Breast epithelium (tissue), 4 donors: ENCODE data around the gene FUBP3. TPM values are rescaled to one million over a fixed set of nuclear protein-coding genes. Genes with fewer than 3 reads are reported as not detected.

Experiments used
- DNase-seq, 2 donors: peaks; one replicate each; pipeline ENCODE4 v3.0.0-alpha.2; 2019; ENCODE audit warnings: low spot score in 2 of 2
- H3K27ac ChIP-seq, 2 donors: fragments of 200-600 bp; sonication (generic) in 1 of 2; one replicate each; pipeline ENCODE4 v1.5.1; 2016 to 2019; ENCODE audit warnings: mild to moderate bottlenecking in 1 of 2
- H3K27me3 ChIP-seq, 2 donors: fragments of 200-600 bp; sonication (generic) in 1 of 2; one replicate each; pipeline versions ENCODE4 v1.5.1 to v1.6.0; 2017 to 2019; ENCODE audit warnings: control low read depth in 1 of 2, mild to moderate bottlenecking in 1 of 2
- H3K36me3 ChIP-seq: fragments of 200-600 bp; one replicate; pipeline ENCODE4 v1.5.1; 2019
- H3K4me1 ChIP-seq, 2 donors: fragments of 200-600 bp; sonication (generic); one replicate each; pipeline ENCODE4 v1.5.1; 2016 to 2019; ENCODE audit warnings: control low read depth in 1 of 2
- H3K4me3 ChIP-seq, 3 donors: fragments of 200-600 bp; sonication (generic); 1 replicate in 2 of 3; 2 replicates in 1 of 3; pipeline ENCODE4 v1.5.1; 2016 to 2019; ENCODE audit warnings: mild to moderate bottlenecking in 3 of 3, moderate library complexity in 2 of 3
- H3K9me3 ChIP-seq, 2 donors: fragments of 200-600 bp; sonication (generic) in 1 of 2; one replicate each; pipeline ENCODE4 v1.5.1; 2016 to 2019; ENCODE audit warnings: control low read depth in 1 of 2
- CTCF ChIP-seq, 3 donors: fragments of 450-650 bp; IDR thresholded peaks; one replicate each; pipeline ENCODE4 v1.5.1; 2016 to 2017; ENCODE audit warnings: antibody characterized with exemption in 3 of 3, mild to moderate bottlenecking in 3 of 3, moderate library complexity in 3 of 3
- POLR2A ChIP-seq: fragments of 450-650 bp; IDR thresholded peaks from one replicate; pipeline ENCODE4 v1.6.1; 2016; ENCODE audit warnings: antibody characterized with exemption, mild to moderate bottlenecking, moderate library complexity
- POLR2AphosphoS5 ChIP-seq, 3 donors: sonication (generic); formaldehyde crosslinking; IDR thresholded peaks; one replicate each; pipeline ENCODE4 v1.6.1; 2017; ENCODE audit warnings: antibody characterized with exemption in 3 of 3
- intact Hi-C: fragments of 100-400 bp; cut with DNase I; formaldehyde crosslinking; loops from one replicate; pipeline ENCODE4 v1.15.1; 2023; ENCODE audit warnings: low total_unique reads
- total RNA-seq, 3 donors: library from RNA; depleted of rRNA; stranded (reverse); fragments of >200 nt; gene quantifications; one replicate each; pipeline ENCODE4 v1.1.0, GENCODE V29; 2016

FUBP3 gene
- total RNA-seq, 3 donors from 2014 or later, result 36.6 to 42.6 (median 38.7) TPM

- H3K4me1 ChIP-seq, result no peaks in the 10 kb centered on the region
- H3K9me3 ChIP-seq, result no peaks in the 10 kb centered on the region
- no peak overlapping the region for H3K4me3 ChIP-seq
- H3K36me3 ChIP-seq, result peaks cover 7% of the 10 kb centered on the region
- intact Hi-C loops, result no loop called here
- no peak for DNase-seq
- H3K27ac ChIP-seq, result no peak overlapping the region
- TF ChIP-seq POLR2A (no peak), CTCF (IDR thresholded peaks at IDR 0.05) (no peak), POLR2AphosphoS5 (IDR thresholded peaks at IDR 0.05) (no peak)
- H3K27me3 ChIP-seq, result no peaks in the 10 kb centered on the region
Observed at GRCh38 chr9:130635721-130636647, 56.6 kb downstream of the FUBP3 start.

- TF ChIP-seq POLR2A, result no peak
- no peak for TF ChIP-seq POLR2AphosphoS5 (IDR thresholded peaks at IDR 0.05)
- no peak for TF ChIP-seq CTCF (IDR thresholded peaks at IDR 0.05)
- H3K27me3 ChIP-seq, result no peaks in the 10 kb centered on the region
- DNase-seq, result no peak
Observed at GRCh38 chr9:130636648-130637020, 57.3 kb downstream of the FUBP3 start.

GRCh38 chr9:130638284-130639123 is 59.1 kb downstream of the FUBP3 start:
- intact Hi-C loops, result no loop called here
- H3K36me3 ChIP-seq, result peaks cover 5% of the 10 kb centered on the region
- no peak for DNase-seq

More at GRCh38 chr9:130636648-130637020, 57.3 kb downstream of the FUBP3 start:
- intact Hi-C loops, result no loop called here
- peaks cover 5% of the 10 kb centered on the region for H3K36me3 ChIP-seq
- H3K9me3 ChIP-seq, result no peaks in the 10 kb centered on the region
- no peak overlapping the region for H3K4me3 ChIP-seq
- H3K27ac ChIP-seq, result no peak overlapping the region
- H3K4me1 ChIP-seq, result no peaks in the 10 kb centered on the region

GRCh38 chr9:130639124-130639765 is 59.9 kb downstream of the FUBP3 start:
- peaks cover 5% of the 10 kb centered on the region for H3K36me3 ChIP-seq
- intact Hi-C loops, result no loop called here
- H3K4me1 ChIP-seq, result no peaks in the 10 kb centered on the region
- H3K27ac ChIP-seq, result no peak overlapping the region
- H3K27me3 ChIP-seq, result no peaks in the 10 kb centered on the region
- no peak overlapping the region for H3K4me3 ChIP-seq
- no peaks in the 10 kb centered on the region for H3K9me3 ChIP-seq
- TF ChIP-seq POLR2A (no peak), CTCF (IDR thresholded peaks at IDR 0.05) (no peak), POLR2AphosphoS5 (IDR thresholded peaks at IDR 0.05) (no peak)
- DNase-seq, result no peak

More at GRCh38 chr9:130638284-130639123, 59.1 kb downstream of the FUBP3 start:
- Histone ChIP-seq H3K27ac (no peak overlapping the region), H3K4me1 (no peaks in the 10 kb centered on the region), H3K9me3 (no peaks in the 10 kb centered on the region), H3K4me3 (no peak overlapping the region), H3K27me3 (no peaks in the 10 kb centered on the region)
- TF ChIP-seq POLR2A (no peak), CTCF (IDR thresholded peaks at IDR 0.05) (no peak), POLR2AphosphoS5 (IDR thresholded peaks at IDR 0.05) (no peak)
